ENCODE results near the gene ADAMTSL1. TPM values are rescaled to one million over a fixed set of nuclear protein-coding genes. Genes with fewer than 3 reads are reported as not detected.
"Not testable (repeated sequence)": the region's sequence is repeated elsewhere in the genome, so short reads cannot be mapped to it uniquely, and the experiment has no call there.

Gene ADAMTSL1
- total RNA-seq, 6 experiments from 2014 or later, result 0.73 to 2.1 (median 0.89) TPM

DNA sequence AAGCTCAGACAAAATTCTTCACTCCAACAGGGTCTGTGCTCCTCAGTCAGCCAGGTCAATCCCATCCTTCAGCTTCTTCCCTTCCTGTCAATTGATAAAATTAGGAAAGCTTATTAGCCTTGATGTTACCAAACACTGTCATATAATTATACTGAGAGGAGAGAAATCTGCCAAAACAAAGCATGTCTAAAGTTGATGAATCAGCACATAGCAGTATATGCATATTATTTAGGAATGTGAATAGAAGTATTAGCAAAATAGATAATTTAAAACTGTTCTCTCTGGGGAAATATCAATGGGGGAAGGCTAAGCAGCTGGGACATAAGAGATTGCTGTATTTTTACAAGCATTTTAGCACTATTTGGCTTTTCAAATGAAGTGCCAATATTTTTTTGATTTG lies 451.9 kb downstream of the ADAMTSL1 start:
- TF ChIP-seq, protein P1, sequence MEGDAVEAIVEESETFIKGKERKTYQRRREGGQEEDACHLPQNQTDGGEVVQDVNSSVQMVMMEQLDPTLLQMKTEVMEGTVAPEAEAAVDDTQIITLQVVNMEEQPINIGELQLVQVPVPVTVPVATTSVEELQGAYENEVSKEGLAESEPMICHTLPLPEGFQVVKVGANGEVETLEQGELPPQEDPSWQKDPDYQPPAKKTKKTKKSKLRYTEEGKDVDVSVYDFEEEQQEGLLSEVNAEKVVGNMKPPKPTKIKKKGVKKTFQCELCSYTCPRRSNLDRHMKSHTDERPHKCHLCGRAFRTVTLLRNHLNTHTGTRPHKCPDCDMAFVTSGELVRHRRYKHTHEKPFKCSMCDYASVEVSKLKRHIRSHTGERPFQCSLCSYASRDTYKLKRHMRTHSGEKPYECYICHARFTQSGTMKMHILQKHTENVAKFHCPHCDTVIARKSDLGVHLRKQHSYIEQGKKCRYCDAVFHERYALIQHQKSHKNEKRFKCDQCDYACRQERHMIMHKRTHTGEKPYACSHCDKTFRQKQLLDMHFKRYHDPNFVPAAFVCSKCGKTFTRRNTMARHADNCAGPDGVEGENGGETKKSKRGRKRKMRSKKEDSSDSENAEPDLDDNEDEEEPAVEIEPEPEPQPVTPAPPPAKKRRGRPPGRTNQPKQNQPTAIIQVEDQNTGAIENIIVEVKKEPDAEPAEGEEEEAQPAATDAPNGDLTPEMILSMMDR (IDR thresholded peaks at IDR 0.05), result no peak
- TF ChIP-seq POLR2A (IDR thresholded peaks at IDR 0.05), result no peak
- H3K36me3 ChIP-seq, result no peaks in the 10 kb centered on the region
- intact Hi-C loops (cut with DNase I), result loop anchor here in 1 of 2 donors (10.0 kb wide), 1 partner anchor 61 kb away; no protein-coding TSS in a partner anchor

DNA sequence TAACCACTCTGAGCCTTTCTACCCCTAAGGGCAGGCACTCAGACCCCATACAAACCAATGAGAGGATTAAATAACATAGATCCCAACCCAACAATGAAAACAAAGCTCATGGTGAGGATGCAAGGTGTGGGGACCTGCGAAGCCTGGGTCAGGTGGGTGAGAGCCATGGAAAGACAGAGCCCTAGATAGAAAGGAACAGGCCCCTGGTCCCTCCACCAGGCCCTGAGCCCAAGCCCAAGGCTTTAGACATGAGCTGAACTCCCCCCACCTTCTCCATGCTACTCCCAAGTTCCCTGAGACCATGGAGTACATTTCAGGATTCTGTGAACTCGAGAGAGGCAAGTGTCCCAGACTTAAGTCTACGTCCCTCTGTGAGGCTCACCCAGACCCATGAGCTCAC lies 452.6 kb downstream of the ADAMTSL1 start:
- ATAC-seq (no peak), DNase-seq (no peak)
- no peak for TF ChIP-seq POLR2A (IDR thresholded peaks at IDR 0.05)
- TF ChIP-seq, protein P1 (IDR thresholded peaks at IDR 0.05), result no peak

More for the DNA sequence above, 451.9 kb downstream of the ADAMTSL1 start:
- ATAC-seq (no peak), DNase-seq (no peak)
- no peak overlapping the region for H3K27ac ChIP-seq
- no peaks in the 10 kb centered on the region for H3K9me3 ChIP-seq
- H3K4me1 ChIP-seq, result no peaks in the 10 kb centered on the region
- no peaks in the 10 kb centered on the region for H3K27me3 ChIP-seq
- no peak overlapping the region for H3K4me3 ChIP-seq

GRCh38 chr9:18928711-18929110 lies 454.8 kb downstream of the ADAMTSL1 start:
- Histone ChIP-seq H3K27ac (no peak overlapping the region), H3K4me1 (no peaks in the 10 kb centered on the region), H3K27me3 (no peaks in the 10 kb centered on the region), H3K4me3 (no peak overlapping the region), H3K36me3 (no peaks in the 10 kb centered on the region), H3K9me3 (no peaks in the 10 kb centered on the region)
- no peak for TF ChIP-seq POLR2A (IDR thresholded peaks at IDR 0.05)
- DNase-seq, result no peak
- no peak for ATAC-seq
- intact Hi-C loops (cut with DNase I), result loop anchor here in 1 of 2 donors (10.0 kb wide), 1 partner anchor 64 kb away; no protein-coding TSS in a partner anchor
- 71% methylated on average over 7 of the region's 7 CpGs for WGBS (ENCODE audit: insufficient coverage, low coverage, low lambda C conversion rate, missing lambda C conversion rate)

More for the DNA sequence above, 452.6 kb downstream of the ADAMTSL1 start:
- Histone ChIP-seq H3K9me3 (no peaks in the 10 kb centered on the region), H3K27me3 (no peaks in the 10 kb centered on the region), H3K4me1 (no peaks in the 10 kb centered on the region), H3K4me3 (no peak overlapping the region), H3K27ac (no peak overlapping the region), H3K36me3 (no peaks in the 10 kb centered on the region)
- intact Hi-C loops (cut with DNase I), result loop anchor here in 1 of 2 donors (10.0 kb wide), 1 partner anchor 62 kb away; no protein-coding TSS in a partner anchor
- 81% methylated on average over 3 of the region's 3 CpGs for whole genome bisulfite sequencing (ENCODE audit: insufficient coverage, low coverage, low lambda C conversion rate, missing lambda C conversion rate)

DNA sequence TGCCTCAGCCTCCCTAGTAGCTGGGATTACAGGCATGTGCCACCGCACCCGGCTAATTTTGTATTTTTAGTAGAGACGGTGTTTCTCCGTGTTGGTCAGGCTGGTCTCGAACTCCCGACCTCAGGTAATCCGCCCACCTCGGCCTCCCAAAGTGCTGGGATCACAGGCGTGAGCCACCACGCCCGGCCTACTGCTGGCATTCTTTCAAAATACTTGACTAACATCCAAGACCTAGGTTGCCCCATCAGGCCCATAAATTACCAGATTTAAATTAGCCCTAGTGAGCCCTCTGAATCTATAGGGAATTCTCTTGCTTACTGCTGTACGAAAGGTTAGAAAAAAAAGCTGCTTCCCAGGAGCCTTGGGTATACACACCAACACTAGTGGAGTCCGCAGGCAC lies 456.7 kb downstream of the ADAMTSL1 start:
- 84% methylated on average over 8 of the region's 13 CpGs for WGBS (ENCODE audit: insufficient coverage, low coverage, low lambda C conversion rate, missing lambda C conversion rate)
- H3K4me1 ChIP-seq, DNase-seq: not testable (repeated sequence)

GRCh38 chr9:18935541-18935940 lies 461.6 kb downstream of the ADAMTSL1 start:
- no peak for TF ChIP-seq POLR2A (IDR thresholded peaks at IDR 0.05)
- TF ChIP-seq, protein P1 (IDR thresholded peaks at IDR 0.05), result no peak
- DNase-seq (no peak), ATAC-seq (no peak)
- Histone ChIP-seq H3K27ac (no peak overlapping the region), H3K36me3 (no peaks in the 10 kb centered on the region), H3K4me3 (no peak overlapping the region), H3K27me3 (no peaks in the 10 kb centered on the region), H3K9me3 (no peaks in the 10 kb centered on the region), H3K4me1 (no peaks in the 10 kb centered on the region)
- 36% methylated on average over 2 of the region's 2 CpGs for WGBS (ENCODE audit: insufficient coverage, low coverage, low lambda C conversion rate, missing lambda C conversion rate)
- intact Hi-C loops (cut with DNase I), result no loop called here

More for the DNA sequence above, 456.7 kb downstream of the ADAMTSL1 start:
- H3K4me3 ChIP-seq; intact Hi-C loops (cut with DNase I); H3K9me3 ChIP-seq; H3K27ac ChIP-seq; H3K36me3 ChIP-seq; ATAC-seq; H3K27me3 ChIP-seq: not testable (repeated sequence)

All from right lobe of liver (tissue), 6 donors.